DOHH2 (cell line): Measurements from ENCODE around the gene PEX14.

Source experiments
- CTCF ChIP-seq: fragments of 200-600 bp; sonication (generic); IDR thresholded peaks from one replicate; pipeline ENCODE4 v1.5.1; 2014; ENCODE audit warnings: antibody characterized with exemption, mild to moderate bottlenecking, low read depth, low read length; ENCODE audit not compliant: poor library complexity, severe bottlenecking
- EZH2phosphoT487 ChIP-seq: fragments of 200-600 bp; sonication (generic); IDR thresholded peaks from 2 replicates; pipeline ENCODE4 v1.6.1; 2017; ENCODE audit warnings: borderline replicate concordance, mild to moderate bottlenecking, antibody characterized with exemption, low read length, moderate library complexity, mixed read lengths

GRCh38 chr1:10428984-10429383 lies 45.8 kb upstream of the PEX14 start:
- TF ChIP-seq EZH2phosphoT487, result no peak
- TF ChIP-seq CTCF, result no peak
